ENCODE measurements around the gene DDC.
"Not testable (repeated sequence)": the region's sequence is repeated elsewhere in the genome, so short reads cannot be mapped to it uniquely, and the experiment has no call there.

DDC gene

DNA sequence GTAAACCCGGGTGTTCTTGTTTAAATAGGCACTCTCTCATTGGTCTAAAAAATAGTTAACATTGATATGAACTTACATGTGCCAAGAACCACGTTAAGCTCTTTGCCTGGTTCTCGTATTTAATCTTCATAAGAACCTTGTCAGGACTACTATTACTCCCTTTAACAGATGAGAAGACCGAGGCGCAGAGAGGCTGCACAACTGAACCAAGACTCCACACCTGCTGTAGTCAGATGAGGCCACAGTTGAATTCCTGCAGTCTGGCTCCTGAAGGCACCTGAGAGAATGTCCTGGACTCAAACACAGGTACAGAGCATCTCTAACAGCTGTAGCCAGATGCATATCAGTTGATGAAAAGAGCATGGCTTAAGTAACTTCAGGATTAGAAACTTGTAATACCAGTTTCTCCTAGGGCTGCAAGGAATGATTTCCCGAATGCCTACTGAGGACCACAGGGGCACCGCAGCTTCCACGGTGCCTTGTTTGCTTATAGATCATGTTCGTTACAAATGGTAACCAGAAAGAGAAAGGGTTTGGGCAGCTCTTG, 9.5 kb downstream of the DDC start:
- TF ChIP-seq, protein P1, sequence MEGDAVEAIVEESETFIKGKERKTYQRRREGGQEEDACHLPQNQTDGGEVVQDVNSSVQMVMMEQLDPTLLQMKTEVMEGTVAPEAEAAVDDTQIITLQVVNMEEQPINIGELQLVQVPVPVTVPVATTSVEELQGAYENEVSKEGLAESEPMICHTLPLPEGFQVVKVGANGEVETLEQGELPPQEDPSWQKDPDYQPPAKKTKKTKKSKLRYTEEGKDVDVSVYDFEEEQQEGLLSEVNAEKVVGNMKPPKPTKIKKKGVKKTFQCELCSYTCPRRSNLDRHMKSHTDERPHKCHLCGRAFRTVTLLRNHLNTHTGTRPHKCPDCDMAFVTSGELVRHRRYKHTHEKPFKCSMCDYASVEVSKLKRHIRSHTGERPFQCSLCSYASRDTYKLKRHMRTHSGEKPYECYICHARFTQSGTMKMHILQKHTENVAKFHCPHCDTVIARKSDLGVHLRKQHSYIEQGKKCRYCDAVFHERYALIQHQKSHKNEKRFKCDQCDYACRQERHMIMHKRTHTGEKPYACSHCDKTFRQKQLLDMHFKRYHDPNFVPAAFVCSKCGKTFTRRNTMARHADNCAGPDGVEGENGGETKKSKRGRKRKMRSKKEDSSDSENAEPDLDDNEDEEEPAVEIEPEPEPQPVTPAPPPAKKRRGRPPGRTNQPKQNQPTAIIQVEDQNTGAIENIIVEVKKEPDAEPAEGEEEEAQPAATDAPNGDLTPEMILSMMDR (conservative IDR thresholded peaks at IDR 0.05; ENCODE audit: control insufficient read depth, insufficient read depth, low read depth, low read length) = no peak
- DNase-seq (ENCODE audit: low read depth) = no peak
- H3K4me3 ChIP-seq (ENCODE audit: control insufficient read depth, low read depth, low read length) = no peak overlapping the region

DNA sequence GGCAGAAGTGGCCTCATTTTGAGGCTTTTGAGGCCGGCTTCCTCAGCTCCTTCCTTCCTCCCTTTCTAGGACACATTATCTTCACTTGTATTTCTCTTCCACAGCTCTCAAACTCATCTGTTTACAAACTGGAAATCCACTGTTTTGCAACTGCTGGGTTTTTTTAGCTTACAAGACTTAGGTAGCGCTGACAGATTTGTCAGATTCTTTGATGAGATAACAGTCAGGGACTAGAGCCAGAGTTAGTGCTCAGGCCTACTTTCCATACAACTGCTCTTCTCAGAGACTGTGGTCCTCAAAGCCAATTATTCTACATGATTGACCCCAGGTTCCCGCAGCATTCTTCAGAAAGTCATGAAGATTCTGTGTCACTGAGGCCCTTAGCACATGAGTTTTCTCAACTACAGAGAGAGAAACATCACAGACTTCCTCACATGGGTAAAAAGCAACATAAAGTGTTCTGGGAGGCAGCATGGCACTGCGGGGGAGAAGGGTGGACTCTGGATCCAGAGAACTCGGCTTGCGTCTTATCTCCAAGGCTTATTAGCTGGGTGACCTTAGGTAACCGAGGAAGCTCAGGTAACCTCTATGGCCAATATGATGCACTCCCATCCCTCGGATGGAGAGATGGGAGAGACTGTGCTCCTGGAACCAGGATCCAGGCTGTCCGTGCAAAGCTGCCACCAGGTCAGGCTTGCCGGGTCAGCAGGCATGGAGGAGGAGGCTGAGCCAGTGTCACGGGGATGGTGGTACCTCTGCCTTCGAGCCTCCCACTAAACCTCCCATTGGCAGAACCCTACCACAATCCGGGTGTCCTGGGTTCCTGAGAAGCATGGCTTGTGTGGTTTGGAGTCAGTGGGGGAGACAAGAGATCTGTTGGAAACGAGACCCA, 10.5 kb downstream of the DDC start:
- no peak overlapping the region for H3K4me3 ChIP-seq (ENCODE audit: control insufficient read depth, low read depth, low read length)
- TF ChIP-seq, protein P1 (conservative IDR thresholded peaks at IDR 0.05; ENCODE audit: control insufficient read depth, insufficient read depth, low read depth, low read length) = no peak
- DNase-seq (ENCODE audit: low read depth) = no peak

DNA sequence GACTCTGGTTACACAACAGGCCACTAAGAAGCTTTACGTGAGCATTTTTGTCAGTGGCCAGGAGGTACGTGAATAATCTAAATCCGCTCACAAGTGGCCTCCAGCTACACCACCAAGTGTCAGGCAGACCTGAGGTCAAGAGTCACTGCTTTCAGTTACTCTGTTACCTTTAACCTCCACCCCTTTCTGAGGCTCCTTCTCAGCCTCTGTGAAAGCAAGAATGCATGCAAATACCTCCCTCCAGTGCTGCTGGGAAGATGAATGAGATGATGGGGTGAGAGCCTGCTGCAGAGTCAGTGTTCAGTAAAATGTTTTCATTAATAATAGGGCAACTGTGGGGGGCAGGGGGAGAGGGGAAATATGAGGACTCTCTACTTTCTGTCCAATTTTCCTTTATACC, 11.2 kb downstream of the DDC start:
- no peak overlapping the region for H3K4me3 ChIP-seq (ENCODE audit: control insufficient read depth, low read depth, low read length)
- no peak for DNase-seq (ENCODE audit: low read depth)
- TF ChIP-seq, protein P1 (conservative IDR thresholded peaks at IDR 0.05; ENCODE audit: control insufficient read depth, insufficient read depth, low read depth, low read length) = no peak

DNA sequence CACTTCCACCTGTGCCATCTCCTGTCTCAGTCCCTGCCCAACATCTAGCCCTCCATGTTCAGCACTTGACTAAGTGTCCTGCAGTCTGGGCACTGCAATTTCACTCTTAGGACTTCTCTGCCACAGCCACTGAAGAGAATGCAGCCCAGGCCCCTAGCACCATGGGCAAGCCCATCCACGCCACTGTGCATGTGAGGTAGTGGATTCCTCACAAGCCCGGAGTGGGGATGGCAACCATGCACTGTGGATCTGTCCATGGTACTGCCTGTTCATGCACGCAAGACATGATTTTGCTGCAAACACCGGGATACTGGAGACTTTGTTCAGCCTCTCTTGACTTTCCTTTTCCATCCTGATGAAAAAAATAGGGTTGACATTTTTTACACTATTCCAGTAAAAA, 12.3 kb downstream of the DDC start:
- no peak overlapping the region for H3K4me3 ChIP-seq (ENCODE audit: control insufficient read depth, low read depth, low read length)
- peak; percentile 59 for DNase-seq (ENCODE audit: low read depth)
- TF ChIP-seq, protein P1 (conservative IDR thresholded peaks at IDR 0.05; ENCODE audit: control insufficient read depth, insufficient read depth, low read depth, low read length) = no peak

DNA sequence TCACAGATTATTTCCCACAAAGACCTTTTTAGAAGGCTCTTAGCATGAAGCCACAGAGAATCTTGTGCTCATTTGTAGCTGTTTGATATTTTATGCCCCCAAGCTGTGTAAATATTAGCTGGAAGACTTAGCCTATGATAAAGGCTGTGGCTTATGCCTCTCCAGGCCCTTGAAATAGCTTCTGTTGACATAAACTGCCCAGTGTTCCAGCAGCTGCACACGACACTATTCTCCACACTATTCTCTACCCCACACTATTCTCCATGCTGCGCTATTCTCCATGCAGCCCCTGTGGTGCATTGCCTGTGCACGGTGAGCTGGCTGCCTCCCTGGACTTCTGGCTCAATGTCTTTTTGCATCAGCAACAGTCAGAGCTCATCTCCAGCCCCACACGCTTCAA, 13.1 kb downstream of the DDC start:
- TF ChIP-seq, protein P1 (conservative IDR thresholded peaks at IDR 0.05; ENCODE audit: control insufficient read depth, insufficient read depth, low read depth, low read length) = no peak
- DNase-seq (ENCODE audit: low read depth) = no peak
- H3K4me3 ChIP-seq (ENCODE audit: control insufficient read depth, low read depth, low read length) = no peak overlapping the region

DNA sequence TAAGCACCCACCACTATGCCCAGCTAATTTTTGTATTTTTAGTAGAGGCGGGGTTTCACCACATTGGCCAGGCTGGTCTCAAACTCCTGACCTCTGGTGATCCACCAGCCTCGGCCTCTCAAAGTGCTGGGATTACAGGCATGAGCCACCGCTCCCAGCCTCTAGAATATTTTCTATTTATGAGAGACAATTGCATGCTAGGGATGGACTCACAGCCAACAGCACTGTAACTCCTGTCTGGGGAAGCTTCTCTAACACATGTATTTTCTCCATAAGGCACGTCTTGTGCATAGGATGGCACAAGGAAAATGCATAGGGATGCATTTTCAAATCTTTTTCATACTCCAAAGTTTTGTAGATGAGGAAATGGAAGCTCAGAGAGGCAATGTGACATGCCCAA, 19.6 kb downstream of the DDC start:
- H3K4me3 ChIP-seq (ENCODE audit: control insufficient read depth, low read depth, low read length); DNase-seq (ENCODE audit: low read depth): not testable (repeated sequence)

DNA sequence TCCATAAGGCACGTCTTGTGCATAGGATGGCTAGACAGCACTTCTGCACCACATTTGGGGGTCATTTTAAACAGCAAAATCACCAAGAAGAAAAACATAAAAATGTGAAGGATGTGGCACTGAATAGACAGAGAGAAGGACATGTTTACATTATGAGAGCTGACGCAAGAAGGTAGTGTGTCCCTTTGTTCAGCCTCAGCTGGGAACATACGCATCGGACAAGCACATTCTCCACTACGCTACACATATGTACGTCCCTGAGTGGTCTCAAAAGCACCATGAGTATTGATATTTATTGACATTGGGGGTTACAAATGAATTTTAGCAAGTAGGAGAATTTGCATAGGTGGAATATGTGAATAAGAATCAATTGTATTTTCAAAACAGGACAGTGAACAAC, 20.2 kb downstream of the DDC start:
- H3K4me3 ChIP-seq (ENCODE audit: control insufficient read depth, low read depth, low read length) = no peak overlapping the region
- DNase-seq (ENCODE audit: low read depth) = no peak
- TF ChIP-seq, protein P1 (conservative IDR thresholded peaks at IDR 0.05; ENCODE audit: control insufficient read depth, insufficient read depth, low read depth, low read length) = no peak

Measured in fibroblast of mammary gland (primary cell).